ENCODE measurements around the gene GSTCD.

DNA sequence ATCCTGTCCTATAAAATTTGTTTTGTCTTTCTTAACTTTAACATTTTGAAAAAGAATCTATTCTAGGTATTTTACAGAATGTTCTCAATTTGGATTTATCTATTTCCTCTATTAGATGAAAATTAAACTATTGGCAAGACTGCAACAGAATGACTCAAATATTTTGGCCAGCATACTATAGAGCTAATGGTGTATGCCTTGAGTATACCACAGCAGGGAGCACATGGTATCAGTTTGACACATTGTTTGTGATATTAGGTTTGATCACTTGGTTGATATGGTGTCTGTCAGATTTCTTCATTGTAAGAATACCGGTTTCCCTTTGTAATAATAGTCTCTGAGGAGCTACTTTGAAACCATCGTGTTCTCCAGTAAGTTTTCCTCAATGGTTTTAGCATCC, 98.9 kb downstream of the GSTCD start:
- TF ChIP-seq, protein P1, sequence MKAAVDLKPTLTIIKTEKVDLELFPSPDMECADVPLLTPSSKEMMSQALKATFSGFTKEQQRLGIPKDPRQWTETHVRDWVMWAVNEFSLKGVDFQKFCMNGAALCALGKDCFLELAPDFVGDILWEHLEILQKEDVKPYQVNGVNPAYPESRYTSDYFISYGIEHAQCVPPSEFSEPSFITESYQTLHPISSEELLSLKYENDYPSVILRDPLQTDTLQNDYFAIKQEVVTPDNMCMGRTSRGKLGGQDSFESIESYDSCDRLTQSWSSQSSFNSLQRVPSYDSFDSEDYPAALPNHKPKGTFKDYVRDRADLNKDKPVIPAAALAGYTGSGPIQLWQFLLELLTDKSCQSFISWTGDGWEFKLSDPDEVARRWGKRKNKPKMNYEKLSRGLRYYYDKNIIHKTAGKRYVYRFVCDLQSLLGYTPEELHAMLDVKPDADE (IDR thresholded peaks at IDR 0.05) = no peak
- TF ChIP-seq, protein P2, sequence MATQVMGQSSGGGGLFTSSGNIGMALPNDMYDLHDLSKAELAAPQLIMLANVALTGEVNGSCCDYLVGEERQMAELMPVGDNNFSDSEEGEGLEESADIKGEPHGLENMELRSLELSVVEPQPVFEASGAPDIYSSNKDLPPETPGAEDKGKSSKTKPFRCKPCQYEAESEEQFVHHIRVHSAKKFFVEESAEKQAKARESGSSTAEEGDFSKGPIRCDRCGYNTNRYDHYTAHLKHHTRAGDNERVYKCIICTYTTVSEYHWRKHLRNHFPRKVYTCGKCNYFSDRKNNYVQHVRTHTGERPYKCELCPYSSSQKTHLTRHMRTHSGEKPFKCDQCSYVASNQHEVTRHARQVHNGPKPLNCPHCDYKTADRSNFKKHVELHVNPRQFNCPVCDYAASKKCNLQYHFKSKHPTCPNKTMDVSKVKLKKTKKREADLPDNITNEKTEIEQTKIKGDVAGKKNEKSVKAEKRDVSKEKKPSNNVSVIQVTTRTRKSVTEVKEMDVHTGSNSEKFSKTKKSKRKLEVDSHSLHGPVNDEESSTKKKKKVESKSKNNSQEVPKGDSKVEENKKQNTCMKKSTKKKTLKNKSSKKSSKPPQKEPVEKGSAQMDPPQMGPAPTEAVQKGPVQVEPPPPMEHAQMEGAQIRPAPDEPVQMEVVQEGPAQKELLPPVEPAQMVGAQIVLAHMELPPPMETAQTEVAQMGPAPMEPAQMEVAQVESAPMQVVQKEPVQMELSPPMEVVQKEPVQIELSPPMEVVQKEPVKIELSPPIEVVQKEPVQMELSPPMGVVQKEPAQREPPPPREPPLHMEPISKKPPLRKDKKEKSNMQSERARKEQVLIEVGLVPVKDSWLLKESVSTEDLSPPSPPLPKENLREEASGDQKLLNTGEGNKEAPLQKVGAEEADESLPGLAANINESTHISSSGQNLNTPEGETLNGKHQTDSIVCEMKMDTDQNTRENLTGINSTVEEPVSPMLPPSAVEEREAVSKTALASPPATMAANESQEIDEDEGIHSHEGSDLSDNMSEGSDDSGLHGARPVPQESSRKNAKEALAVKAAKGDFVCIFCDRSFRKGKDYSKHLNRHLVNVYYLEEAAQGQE (IDR thresholded peaks at IDR 0.05; ENCODE audit: unreplicated experiment) = no peak
- TF ChIP-seq, protein P3, sequence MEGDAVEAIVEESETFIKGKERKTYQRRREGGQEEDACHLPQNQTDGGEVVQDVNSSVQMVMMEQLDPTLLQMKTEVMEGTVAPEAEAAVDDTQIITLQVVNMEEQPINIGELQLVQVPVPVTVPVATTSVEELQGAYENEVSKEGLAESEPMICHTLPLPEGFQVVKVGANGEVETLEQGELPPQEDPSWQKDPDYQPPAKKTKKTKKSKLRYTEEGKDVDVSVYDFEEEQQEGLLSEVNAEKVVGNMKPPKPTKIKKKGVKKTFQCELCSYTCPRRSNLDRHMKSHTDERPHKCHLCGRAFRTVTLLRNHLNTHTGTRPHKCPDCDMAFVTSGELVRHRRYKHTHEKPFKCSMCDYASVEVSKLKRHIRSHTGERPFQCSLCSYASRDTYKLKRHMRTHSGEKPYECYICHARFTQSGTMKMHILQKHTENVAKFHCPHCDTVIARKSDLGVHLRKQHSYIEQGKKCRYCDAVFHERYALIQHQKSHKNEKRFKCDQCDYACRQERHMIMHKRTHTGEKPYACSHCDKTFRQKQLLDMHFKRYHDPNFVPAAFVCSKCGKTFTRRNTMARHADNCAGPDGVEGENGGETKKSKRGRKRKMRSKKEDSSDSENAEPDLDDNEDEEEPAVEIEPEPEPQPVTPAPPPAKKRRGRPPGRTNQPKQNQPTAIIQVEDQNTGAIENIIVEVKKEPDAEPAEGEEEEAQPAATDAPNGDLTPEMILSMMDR (conservative IDR thresholded peaks at IDR 0.05; ENCODE audit: low read depth in 2 of 2) = no peak

All from GM23338 (cell line).